Panc1 (cell line): ENCODE results near the gene SNRNP25. TPM values are rescaled to one million over a fixed set of nuclear protein-coding genes. Genes with fewer than 3 reads are reported as not detected.

ENCODE experiments used
- ATAC-seq: fragments of 200-7000 bp; cut with Tn5 transposase; 2 replicates; pipeline ENCODE4 v1.9.1; 2020; ENCODE audit warnings: mild to moderate bottlenecking, moderate library complexity
- BruUV-seq: library from RNA; stranded (reverse); fragments of 400-500 nt; replicated peaks from 2 replicates; lab custom pipeline; 2021; lab: Mats Ljungman, UMichigan
- CTCF ChIA-PET: fragments of 300-600 bp; sonication (Branson Sonifier 250); formaldehyde crosslinking; loops from one replicate; lab custom pipeline; 2022; ENCODE audit warnings: antibody characterized with exemption; lab: Charles Lee
- POLR2A ChIA-PET: fragments of 300-600 bp; sonication (Branson Sonifier 250); formaldehyde crosslinking; loops from one replicate; lab custom pipeline; 2022; ENCODE audit warnings: antibody characterized with exemption; lab: Charles Lee
- DNase-seq: peaks from one replicate; pipeline ENCODE4 v3.0.0-alpha.2; 2010; ENCODE audit warnings: low read depth, low spot score
- H3K27ac ChIP-seq: 2 replicates; pipeline ENCODE4 v1.5.1; 2011; ENCODE audit warnings: mild to moderate bottlenecking, low read length, inconsistent platforms
- H3K27me3 ChIP-seq: fragments of 200-500 bp; sonication (Bioruptor generic); 2 replicates; pipeline ENCODE4 v1.6.0; 2014; ENCODE audit warnings: low read length, inconsistent platforms; ENCODE audit not compliant: control insufficient read depth, insufficient read depth
- H3K36me3 ChIP-seq: fragments of 200-500 bp; sonication (Bioruptor generic); 2 replicates; pipeline ENCODE4 v1.5.1; 2014; ENCODE audit warnings: inconsistent platforms, mild to moderate bottlenecking, low read length, moderate library complexity; ENCODE audit not compliant: control insufficient read depth, insufficient read depth
- H3K4me1 ChIP-seq: 2 replicates; pipeline ENCODE4 v1.5.1; 2011; ENCODE audit warnings: inconsistent platforms, mild to moderate bottlenecking, low read length, moderate library complexity; ENCODE audit not compliant: control insufficient read depth, insufficient read depth
- H3K4me3 ChIP-seq, 2 experiments: 2 replicates each; pipeline ENCODE4 v1.5.1; 2011 to 2012; ENCODE audit warnings: low read depth in 2 of 2, low read length in 2 of 2, mild to moderate bottlenecking in 2 of 2, inconsistent platforms in 1 of 2, moderate library complexity in 1 of 2
- H3K9me3 ChIP-seq: fragments of 200-500 bp; sonication (Bioruptor generic); 2 replicates; pipeline ENCODE4 v1.5.1; 2014; ENCODE audit warnings: low read depth, mild to moderate bottlenecking, inconsistent platforms, low read length, moderate library complexity; ENCODE audit not compliant: control insufficient read depth, insufficient read depth
- POLR2AphosphoS5 ChIP-seq: IDR thresholded peaks from 2 replicates; pipeline ENCODE4 v1.6.1; 2012; ENCODE audit warnings: mild to moderate bottlenecking, low read depth, low read length, moderate library complexity
- SIN3A ChIP-seq: IDR thresholded peaks from 2 replicates; pipeline ENCODE4 v1.6.1; 2012; ENCODE audit warnings: low read depth, mild to moderate bottlenecking, low read length, moderate library complexity, borderline replicate concordance; ENCODE audit not compliant: insufficient read depth
- TCF7L2 ChIP-seq: IDR thresholded peaks from 2 replicates; pipeline ENCODE4 v1.6.1; 2011; ENCODE audit warnings: mild to moderate bottlenecking, low read depth, low read length, inconsistent platforms
- in situ Hi-C: cut with HindIII; loops from 2 replicates; pipeline ENCODE4 v1.10.0; 2016; ENCODE audit warnings: low sequenced_read_pairs, low pct_unique_long_range_greater_than_20kb
- intact Hi-C: fragments of 100-400 bp; cut with micrococcal nuclease; formaldehyde crosslinking; loops from one replicate; pipeline ENCODE4 v1.10.0; 2022; ENCODE audit not compliant: unreplicated experiment
- total RNA-seq: library from RNA; stranded (reverse); gene quantifications from one replicate; pipeline ENCODE4 v1.2.1, GENCODE V29; 2021; ENCODE audit not compliant: unreplicated experiment
- TF ChIP-seq, protein P1 (sequence below), 2 experiments: IDR thresholded peaks; 2 replicates each; pipeline ENCODE4 v1.6.1; 2011 to 2012; ENCODE audit warnings: low read depth in 2 of 2, control low read depth in 1 of 2, low read length in 1 of 2, mild to moderate bottlenecking in 1 of 2, moderate library complexity in 1 of 2; ENCODE audit not compliant: insufficient read depth in 1 of 2
- TF ChIP-seq, protein P2 (sequence below): fragments of 450-650 bp; IDR thresholded peaks from 2 replicates; pipeline ENCODE4 v1.5.1; 2017; ENCODE audit warnings: mild to moderate bottlenecking

Gene SNRNP25
- total RNA-seq, 1 experiment from 2014 or later, result 83.5 TPM

DNA sequence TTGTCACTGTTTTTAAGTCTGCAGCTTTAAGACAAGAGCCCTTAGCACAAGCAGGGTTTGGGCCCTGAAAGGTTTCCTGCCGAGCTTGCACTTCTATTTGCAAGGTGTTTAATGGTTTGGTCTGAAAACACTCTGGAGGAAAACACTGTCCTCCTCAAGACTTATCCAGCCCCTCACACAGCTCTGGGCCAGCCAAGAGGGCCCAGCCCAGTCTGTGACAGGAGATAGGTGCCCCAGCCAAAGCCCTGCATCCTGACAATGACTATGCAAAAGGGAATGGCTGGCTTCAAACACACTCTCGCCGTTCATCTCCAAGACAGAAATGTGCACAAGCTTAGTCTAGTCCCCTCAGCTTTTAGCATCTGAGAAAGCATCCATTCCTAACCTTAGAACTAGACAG lies 51.3 kb downstream of the SNRNP25 start:
- intact Hi-C loops (no loop called here), in situ Hi-C loops (no loop called here)
- TF ChIP-seq, protein P1, sequence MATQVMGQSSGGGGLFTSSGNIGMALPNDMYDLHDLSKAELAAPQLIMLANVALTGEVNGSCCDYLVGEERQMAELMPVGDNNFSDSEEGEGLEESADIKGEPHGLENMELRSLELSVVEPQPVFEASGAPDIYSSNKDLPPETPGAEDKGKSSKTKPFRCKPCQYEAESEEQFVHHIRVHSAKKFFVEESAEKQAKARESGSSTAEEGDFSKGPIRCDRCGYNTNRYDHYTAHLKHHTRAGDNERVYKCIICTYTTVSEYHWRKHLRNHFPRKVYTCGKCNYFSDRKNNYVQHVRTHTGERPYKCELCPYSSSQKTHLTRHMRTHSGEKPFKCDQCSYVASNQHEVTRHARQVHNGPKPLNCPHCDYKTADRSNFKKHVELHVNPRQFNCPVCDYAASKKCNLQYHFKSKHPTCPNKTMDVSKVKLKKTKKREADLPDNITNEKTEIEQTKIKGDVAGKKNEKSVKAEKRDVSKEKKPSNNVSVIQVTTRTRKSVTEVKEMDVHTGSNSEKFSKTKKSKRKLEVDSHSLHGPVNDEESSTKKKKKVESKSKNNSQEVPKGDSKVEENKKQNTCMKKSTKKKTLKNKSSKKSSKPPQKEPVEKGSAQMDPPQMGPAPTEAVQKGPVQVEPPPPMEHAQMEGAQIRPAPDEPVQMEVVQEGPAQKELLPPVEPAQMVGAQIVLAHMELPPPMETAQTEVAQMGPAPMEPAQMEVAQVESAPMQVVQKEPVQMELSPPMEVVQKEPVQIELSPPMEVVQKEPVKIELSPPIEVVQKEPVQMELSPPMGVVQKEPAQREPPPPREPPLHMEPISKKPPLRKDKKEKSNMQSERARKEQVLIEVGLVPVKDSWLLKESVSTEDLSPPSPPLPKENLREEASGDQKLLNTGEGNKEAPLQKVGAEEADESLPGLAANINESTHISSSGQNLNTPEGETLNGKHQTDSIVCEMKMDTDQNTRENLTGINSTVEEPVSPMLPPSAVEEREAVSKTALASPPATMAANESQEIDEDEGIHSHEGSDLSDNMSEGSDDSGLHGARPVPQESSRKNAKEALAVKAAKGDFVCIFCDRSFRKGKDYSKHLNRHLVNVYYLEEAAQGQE (IDR thresholded peaks at IDR 0.05; ENCODE audit: insufficient read depth in 1 of 2, low read depth in 2 of 2, low read length in 1 of 2), result no peak
- TF ChIP-seq SIN3A, result no peak
- no peak for ATAC-seq
- BruUV-seq, result no TSS peak
- H3K27ac ChIP-seq, result no peak overlapping the region
- H3K27me3 ChIP-seq, result no peaks in the 10 kb centered on the region
- no peak overlapping the region for H3K4me3 ChIP-seq
- H3K36me3 ChIP-seq, result 0 out of 2 replicates have a peak, but pooled peaks cover 2% of the 10 kb centered on the region
- no peak for DNase-seq
- H3K4me1 ChIP-seq, result no peaks in the 10 kb centered on the region
- no peaks in the 10 kb centered on the region for H3K9me3 ChIP-seq
- POLR2A ChIA-PET, result no interaction called here
- CTCF ChIA-PET, result interaction anchor here (1.0 kb wide), 1 partner anchor 76 kb away, joined by 3 read pairs; the partner anchor contains the start of gene HBQ1

DNA sequence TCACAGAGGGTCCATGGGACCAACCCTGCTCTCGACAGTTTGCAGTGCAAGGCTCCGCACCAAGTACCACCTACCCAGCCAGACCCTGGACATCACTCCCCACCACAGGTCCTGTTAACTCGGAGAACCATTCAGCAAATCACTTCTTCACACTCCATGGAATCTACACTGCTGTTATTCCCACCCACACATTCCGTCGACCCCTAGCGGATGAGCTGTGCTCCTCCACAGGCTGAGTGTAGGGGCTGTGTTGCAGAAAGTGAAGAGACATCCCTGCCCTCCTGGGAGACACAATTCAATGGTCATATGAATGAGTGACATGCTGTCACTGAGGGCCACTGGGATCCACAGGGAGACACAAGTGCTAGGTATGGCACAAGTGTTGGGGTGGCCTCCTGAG lies 51.9 kb downstream of the SNRNP25 start:
- POLR2A ChIA-PET, result no interaction called here
- Histone ChIP-seq H3K36me3 (0 out of 2 replicates have a peak, but pooled peaks cover 2% of the 10 kb centered on the region), H3K27me3 (no peaks in the 10 kb centered on the region), H3K9me3 (no peaks in the 10 kb centered on the region), H3K4me3 (no peak overlapping the region), H3K4me1 (no peaks in the 10 kb centered on the region), H3K27ac (no peak overlapping the region)
- intact Hi-C loops, result no loop called here
- in situ Hi-C loops, result no loop called here
- DNase-seq (no peak), ATAC-seq (no peak)
- BruUV-seq, result no TSS peak
- TF ChIP-seq SIN3A (no peak), POLR2AphosphoS5 (no peak), TCF7L2 (no peak)
- TF ChIP-seq, protein P2, sequence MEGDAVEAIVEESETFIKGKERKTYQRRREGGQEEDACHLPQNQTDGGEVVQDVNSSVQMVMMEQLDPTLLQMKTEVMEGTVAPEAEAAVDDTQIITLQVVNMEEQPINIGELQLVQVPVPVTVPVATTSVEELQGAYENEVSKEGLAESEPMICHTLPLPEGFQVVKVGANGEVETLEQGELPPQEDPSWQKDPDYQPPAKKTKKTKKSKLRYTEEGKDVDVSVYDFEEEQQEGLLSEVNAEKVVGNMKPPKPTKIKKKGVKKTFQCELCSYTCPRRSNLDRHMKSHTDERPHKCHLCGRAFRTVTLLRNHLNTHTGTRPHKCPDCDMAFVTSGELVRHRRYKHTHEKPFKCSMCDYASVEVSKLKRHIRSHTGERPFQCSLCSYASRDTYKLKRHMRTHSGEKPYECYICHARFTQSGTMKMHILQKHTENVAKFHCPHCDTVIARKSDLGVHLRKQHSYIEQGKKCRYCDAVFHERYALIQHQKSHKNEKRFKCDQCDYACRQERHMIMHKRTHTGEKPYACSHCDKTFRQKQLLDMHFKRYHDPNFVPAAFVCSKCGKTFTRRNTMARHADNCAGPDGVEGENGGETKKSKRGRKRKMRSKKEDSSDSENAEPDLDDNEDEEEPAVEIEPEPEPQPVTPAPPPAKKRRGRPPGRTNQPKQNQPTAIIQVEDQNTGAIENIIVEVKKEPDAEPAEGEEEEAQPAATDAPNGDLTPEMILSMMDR, result no peak
- TF ChIP-seq, protein P1 (IDR thresholded peaks at IDR 0.05; ENCODE audit: insufficient read depth in 1 of 2, low read depth in 2 of 2, low read length in 1 of 2), result no peak
- CTCF ChIA-PET, result interaction anchor here (0.6 to 1.0 kb wide), 2 partner anchors 75 to 87 kb away, joined by 3 to 10 read pairs; partner anchors contain the start of gene HBQ1
